PFSK-1 (cell line): ENCODE data around the gene IRGQ.

Experiments
- FOXP2 ChIP-seq: optimal IDR thresholded peaks from 2 replicates; pipeline ENCODE3; 2011; ENCODE audit warnings: borderline replicate concordance, control low read depth, inconsistent platforms; ENCODE audit not compliant: insufficient read depth; ENCODE audit errors: extremely low read length, extremely low read depth
- POLR2AphosphoS5 ChIP-seq: IDR thresholded peaks from 2 replicates; pipeline ENCODE4 v1.6.1; 2012; ENCODE audit warnings: low read depth, mild to moderate bottlenecking, control low read depth, low read length, moderate library complexity
- SIN3A ChIP-seq: IDR thresholded peaks from 2 replicates; pipeline ENCODE4 v1.6.1; 2012; ENCODE audit warnings: mild to moderate bottlenecking, low read length, moderate library complexity, borderline replicate concordance; ENCODE audit not compliant: insufficient read depth
- TAF1 ChIP-seq: IDR thresholded peaks from 2 replicates; pipeline ENCODE4 v1.6.1; 2012; ENCODE audit warnings: low read length, control low read depth, borderline replicate concordance; ENCODE audit not compliant: insufficient read depth
- TF ChIP-seq, protein P1 (sequence below), 2 experiments: IDR thresholded peaks; 2 replicates each; pipeline versions ENCODE4 v1.6.1 to v1.8.0; 2011 to 2012; ENCODE audit warnings: low read depth in 2 of 2, low read length in 2 of 2, control low read depth in 1 of 2, inconsistent platforms in 1 of 2, mild to moderate bottlenecking in 1 of 2, moderate library complexity in 1 of 2; ENCODE audit not compliant: insufficient read depth in 1 of 2

DNA sequence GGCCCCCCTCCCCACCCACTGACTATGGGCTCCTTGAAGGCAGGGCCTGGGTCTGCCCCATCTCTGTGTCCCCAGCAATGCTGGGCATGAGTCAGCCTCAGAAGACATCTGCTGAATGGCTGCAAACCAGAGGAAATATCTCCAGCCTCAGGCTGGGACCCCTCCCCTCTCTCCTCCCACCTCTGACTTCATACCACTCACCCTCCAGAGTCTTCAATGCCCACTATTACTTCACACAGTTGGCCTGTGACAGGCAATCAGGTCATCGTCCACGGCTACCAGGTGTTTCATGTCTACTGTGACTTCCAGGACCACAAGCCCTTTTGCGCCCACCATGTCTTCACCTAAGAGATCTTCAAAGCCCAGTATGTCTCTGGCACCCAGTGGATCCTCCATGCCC is 15.9 kb upstream of the IRGQ start, which contains the start of gene SRRM5:
- TF ChIP-seq TAF1, result no peak
- TF ChIP-seq, protein P1, sequence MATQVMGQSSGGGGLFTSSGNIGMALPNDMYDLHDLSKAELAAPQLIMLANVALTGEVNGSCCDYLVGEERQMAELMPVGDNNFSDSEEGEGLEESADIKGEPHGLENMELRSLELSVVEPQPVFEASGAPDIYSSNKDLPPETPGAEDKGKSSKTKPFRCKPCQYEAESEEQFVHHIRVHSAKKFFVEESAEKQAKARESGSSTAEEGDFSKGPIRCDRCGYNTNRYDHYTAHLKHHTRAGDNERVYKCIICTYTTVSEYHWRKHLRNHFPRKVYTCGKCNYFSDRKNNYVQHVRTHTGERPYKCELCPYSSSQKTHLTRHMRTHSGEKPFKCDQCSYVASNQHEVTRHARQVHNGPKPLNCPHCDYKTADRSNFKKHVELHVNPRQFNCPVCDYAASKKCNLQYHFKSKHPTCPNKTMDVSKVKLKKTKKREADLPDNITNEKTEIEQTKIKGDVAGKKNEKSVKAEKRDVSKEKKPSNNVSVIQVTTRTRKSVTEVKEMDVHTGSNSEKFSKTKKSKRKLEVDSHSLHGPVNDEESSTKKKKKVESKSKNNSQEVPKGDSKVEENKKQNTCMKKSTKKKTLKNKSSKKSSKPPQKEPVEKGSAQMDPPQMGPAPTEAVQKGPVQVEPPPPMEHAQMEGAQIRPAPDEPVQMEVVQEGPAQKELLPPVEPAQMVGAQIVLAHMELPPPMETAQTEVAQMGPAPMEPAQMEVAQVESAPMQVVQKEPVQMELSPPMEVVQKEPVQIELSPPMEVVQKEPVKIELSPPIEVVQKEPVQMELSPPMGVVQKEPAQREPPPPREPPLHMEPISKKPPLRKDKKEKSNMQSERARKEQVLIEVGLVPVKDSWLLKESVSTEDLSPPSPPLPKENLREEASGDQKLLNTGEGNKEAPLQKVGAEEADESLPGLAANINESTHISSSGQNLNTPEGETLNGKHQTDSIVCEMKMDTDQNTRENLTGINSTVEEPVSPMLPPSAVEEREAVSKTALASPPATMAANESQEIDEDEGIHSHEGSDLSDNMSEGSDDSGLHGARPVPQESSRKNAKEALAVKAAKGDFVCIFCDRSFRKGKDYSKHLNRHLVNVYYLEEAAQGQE (IDR thresholded peaks at IDR 0.05; ENCODE audit: insufficient read depth in 1 of 2, low read depth in 2 of 2, low read length in 2 of 2), result no peak
- no peak for TF ChIP-seq POLR2AphosphoS5
- TF ChIP-seq SIN3A, result no peak
- no peak for TF ChIP-seq FOXP2
